Activated naive CD8-positive, alpha-beta T cell treated with anti-CD3 and anti-CD28 coated beads, Interleukin-2, amount 10 ng/mL, durations not matched to agents 7 days and 5 days (primary cell): ENCODE data around the gene REP15. TPM values are rescaled to one million over a fixed set of nuclear protein-coding genes. Genes with fewer than 3 reads are reported as not detected.
"Not testable (repeated sequence)": the region's sequence is repeated elsewhere in the genome, so short reads cannot be mapped to it uniquely, and the experiment has no call there.

ENCODE experiments used
- ATAC-seq: fragments of 150-1000 bp; cut with Tn5 transposase; one replicate; pipeline ENCODE4 v1.10.0; 2021; ENCODE audit warnings: low read depth, moderate library complexity
- POLR2A ChIA-PET: fragments of 350-600 bp; sonication (Branson Sonifier 250); formaldehyde crosslinking; loops from one replicate; lab custom pipeline; 2021; ENCODE audit warnings: antibody characterized with exemption; lab: Charles Lee
- DNase-seq: peaks from one replicate; pipeline ENCODE4 v3.0.0; 2021
- H3K27ac Mint-ChIP-seq: one replicate; pipeline ENCODE4 v1.8.0; 2022; ENCODE audit warnings: mild to moderate bottlenecking, mixed read lengths
- H3K27me3 Mint-ChIP-seq: one replicate; pipeline ENCODE4 v1.8.0; 2022; ENCODE audit warnings: mild to moderate bottlenecking, moderate library complexity, mixed read lengths
- H3K36me3 Mint-ChIP-seq: one replicate; pipeline ENCODE4 v1.8.0; 2021; ENCODE audit warnings: mild to moderate bottlenecking, mixed read lengths
- H3K4me1 Mint-ChIP-seq: one replicate; pipeline ENCODE4 v1.8.0; 2021; ENCODE audit warnings: mixed read lengths
- H3K4me3 Mint-ChIP-seq: one replicate; pipeline ENCODE4 v1.8.0; 2022; ENCODE audit warnings: mild to moderate bottlenecking, moderate library complexity, mixed read lengths
- H3K9me3 Mint-ChIP-seq: one replicate; pipeline ENCODE4 v1.8.0; 2021; ENCODE audit warnings: mixed read lengths
- total RNA-seq, 2 experiments: library from RNA; stranded (reverse); gene quantifications; one replicate each; pipeline ENCODE4 v1.2.3, GENCODE V29; 2021

The REP15 gene
- total RNA-seq: under 1 TPM in 1 of 2 experiments, not detected in 1; 0.28 TPM

- Mint-ChIP-seq H3K27me3 (peaks cover 4% of the 10 kb centered on the region), H3K4me1 (no peaks in the 10 kb centered on the region), H3K36me3 (peaks cover 1% of the 10 kb centered on the region), H3K4me3 (no peak within 1 kb of the TSS), H3K27ac (no peak within 1 kb of the TSS), H3K9me3 (no peaks in the 10 kb centered on the region)
- ATAC-seq (no peak), DNase-seq (no peak)
- POLR2A ChIA-PET: no interaction called here
These were observed at the start of gene REP15 for GRCh38 chr12:27696293-27696652. Gene REP15, plus strand, starts transcription at chr12:27696447. Its CDS starts 116 bp downstream, at chr12:27696563.

GRCh38 chr12:27650011-27650410, 46.2 kb upstream of the REP15 start:
- DNase-seq: no peak
- H3K4me3 Mint-ChIP-seq: no peak overlapping the region
- H3K4me1 Mint-ChIP-seq: peaks cover 8% of the 10 kb centered on the region
- no peaks in the 10 kb centered on the region for H3K9me3 Mint-ChIP-seq
- no peaks in the 10 kb centered on the region for H3K27me3 Mint-ChIP-seq
- POLR2A ChIA-PET: no interaction called here
- no peak for ATAC-seq
- no peak overlapping the region for H3K27ac Mint-ChIP-seq
- peaks cover 1% of the 10 kb centered on the region for H3K36me3 Mint-ChIP-seq

GRCh38 chr12:27651201-27651600, 45.0 kb upstream of the REP15 start:
- Mint-ChIP-seq H3K36me3 (peaks cover 1% of the 10 kb centered on the region), H3K4me1 (peaks cover 10% of the 10 kb centered on the region), H3K27me3 (no peaks in the 10 kb centered on the region), H3K9me3 (no peaks in the 10 kb centered on the region), H3K27ac (no peak overlapping the region), H3K4me3 (no peak overlapping the region)
- ATAC-seq (no peak), DNase-seq (no peak)
- POLR2A ChIA-PET: no interaction called here

GRCh38 chr12:27652174-27652763, 44.0 kb upstream of the REP15 start:
- no peaks in the 10 kb centered on the region for H3K27me3 Mint-ChIP-seq
- H3K4me1 Mint-ChIP-seq: peaks cover 10% of the 10 kb centered on the region
- H3K4me3 Mint-ChIP-seq: no peak overlapping the region
- H3K36me3 Mint-ChIP-seq: peaks cover 4% of the 10 kb centered on the region
- DNase-seq (no peak), ATAC-seq (no peak)
- POLR2A ChIA-PET: no interaction called here
- H3K27ac Mint-ChIP-seq: no peak overlapping the region
- no peaks in the 10 kb centered on the region for H3K9me3 Mint-ChIP-seq

- no peak for ATAC-seq
- Mint-ChIP-seq H3K4me1 (peaks cover 10% of the 10 kb centered on the region), H3K9me3 (no peaks in the 10 kb centered on the region), H3K4me3 (peak overlapping the region; percentile 77), H3K36me3 (peaks cover 5% of the 10 kb centered on the region), H3K27me3 (no peaks in the 10 kb centered on the region), H3K27ac (peak overlapping the region; percentile 78)
- POLR2A ChIA-PET: no interaction called here
- no peak for DNase-seq
These were observed 42.6 kb upstream of the REP15 start for GRCh38 chr12:27653661-27654060.

- H3K27me3 Mint-ChIP-seq, DNase-seq, H3K4me3 Mint-ChIP-seq, ATAC-seq, H3K9me3 Mint-ChIP-seq, H3K36me3 Mint-ChIP-seq, POLR2A ChIA-PET, H3K27ac Mint-ChIP-seq: not testable (repeated sequence)
- peaks cover 10% of the 10 kb centered on the region for H3K4me1 Mint-ChIP-seq
These were observed 40.8 kb upstream of the REP15 start for GRCh38 chr12:27655476-27655875.

GRCh38 chr12:27657296-27657695, 39.0 kb upstream of the REP15 start:
- no peak overlapping the region for H3K4me3 Mint-ChIP-seq
- ATAC-seq: no peak
- H3K27me3 Mint-ChIP-seq: no peaks in the 10 kb centered on the region
- H3K36me3 Mint-ChIP-seq: peaks cover 8% of the 10 kb centered on the region
- no peaks in the 10 kb centered on the region for H3K9me3 Mint-ChIP-seq
- POLR2A ChIA-PET: no interaction called here
- peaks cover 13% of the 10 kb centered on the region for H3K4me1 Mint-ChIP-seq
- no peak for DNase-seq
- H3K27ac Mint-ChIP-seq: no peak overlapping the region

GRCh38 chr12:27665704-27666103, 30.5 kb upstream of the REP15 start:
- Mint-ChIP-seq H3K9me3 (no peaks in the 10 kb centered on the region), H3K27me3 (no peaks in the 10 kb centered on the region), H3K27ac (no peak overlapping the region), H3K36me3 (peaks cover 16% of the 10 kb centered on the region), H3K4me1 (peaks cover 6% of the 10 kb centered on the region), H3K4me3 (no peak overlapping the region)
- no peak for DNase-seq
- no peak for ATAC-seq
- POLR2A ChIA-PET: no interaction called here

- Mint-ChIP-seq H3K36me3 (peaks cover 13% of the 10 kb centered on the region), H3K9me3 (no peaks in the 10 kb centered on the region), H3K4me1 (peaks cover 2% of the 10 kb centered on the region), H3K4me3 (no peak overlapping the region), H3K27ac (no peak overlapping the region), H3K27me3 (no peaks in the 10 kb centered on the region)
- POLR2A ChIA-PET: no interaction called here
- no peak for ATAC-seq
- DNase-seq: no peak
These were observed 29.7 kb upstream of the REP15 start for GRCh38 chr12:27666510-27666909.

GRCh38 chr12:27667540-27667939, 28.7 kb upstream of the REP15 start:
- Mint-ChIP-seq H3K4me1 (no peaks in the 10 kb centered on the region), H3K4me3 (no peak overlapping the region), H3K27ac (no peak overlapping the region), H3K36me3 (peaks cover 12% of the 10 kb centered on the region), H3K27me3 (no peaks in the 10 kb centered on the region), H3K9me3 (no peaks in the 10 kb centered on the region)
- POLR2A ChIA-PET: no interaction called here
- ATAC-seq (no peak), DNase-seq (no peak)

- no peaks in the 10 kb centered on the region for H3K27me3 Mint-ChIP-seq
- no peak overlapping the region for H3K4me3 Mint-ChIP-seq
- H3K9me3 Mint-ChIP-seq: no peaks in the 10 kb centered on the region
- H3K27ac Mint-ChIP-seq: no peak overlapping the region
- H3K4me1 Mint-ChIP-seq: no peaks in the 10 kb centered on the region
- no peak for ATAC-seq
- POLR2A ChIA-PET: no interaction called here
- H3K36me3 Mint-ChIP-seq: peaks cover 8% of the 10 kb centered on the region
- DNase-seq: no peak
These were observed 24.2 kb upstream of the REP15 start for GRCh38 chr12:27672051-27672450.

- no peaks in the 10 kb centered on the region for H3K4me1 Mint-ChIP-seq
- no peak for ATAC-seq
- POLR2A ChIA-PET: no interaction called here
- H3K36me3 Mint-ChIP-seq: peaks cover 8% of the 10 kb centered on the region
- DNase-seq: no peak
- H3K9me3 Mint-ChIP-seq: no peaks in the 10 kb centered on the region
- H3K27ac Mint-ChIP-seq: no peak overlapping the region
- no peaks in the 10 kb centered on the region for H3K27me3 Mint-ChIP-seq
- no peak overlapping the region for H3K4me3 Mint-ChIP-seq
These were observed 23.6 kb upstream of the REP15 start for GRCh38 chr12:27672643-27673042.

- POLR2A ChIA-PET: interaction anchor here (0.6 kb wide), 1 partner anchor 720 kb away, joined by 3 read pairs; no protein-coding TSS in a partner anchor
- Mint-ChIP-seq H3K27ac (no peak overlapping the region), H3K4me1 (no peaks in the 10 kb centered on the region), H3K36me3 (peaks cover 8% of the 10 kb centered on the region), H3K27me3 (no peaks in the 10 kb centered on the region), H3K4me3 (no peak overlapping the region), H3K9me3 (no peaks in the 10 kb centered on the region)
- no peak for ATAC-seq
- DNase-seq: no peak
These were observed 23.0 kb upstream of the REP15 start for GRCh38 chr12:27673101-27673718.

GRCh38 chr12:27674989-27675388, 21.3 kb upstream of the REP15 start:
- POLR2A ChIA-PET: no interaction called here
- no peak for ATAC-seq
- no peak overlapping the region for H3K27ac Mint-ChIP-seq
- no peaks in the 10 kb centered on the region for H3K4me1 Mint-ChIP-seq
- no peak overlapping the region for H3K4me3 Mint-ChIP-seq
- H3K36me3 Mint-ChIP-seq: peaks cover 5% of the 10 kb centered on the region
- H3K27me3 Mint-ChIP-seq: no peaks in the 10 kb centered on the region
- H3K9me3 Mint-ChIP-seq: no peaks in the 10 kb centered on the region
- no peak for DNase-seq
